ENCODE measurements around the gene USP3.

DNA sequence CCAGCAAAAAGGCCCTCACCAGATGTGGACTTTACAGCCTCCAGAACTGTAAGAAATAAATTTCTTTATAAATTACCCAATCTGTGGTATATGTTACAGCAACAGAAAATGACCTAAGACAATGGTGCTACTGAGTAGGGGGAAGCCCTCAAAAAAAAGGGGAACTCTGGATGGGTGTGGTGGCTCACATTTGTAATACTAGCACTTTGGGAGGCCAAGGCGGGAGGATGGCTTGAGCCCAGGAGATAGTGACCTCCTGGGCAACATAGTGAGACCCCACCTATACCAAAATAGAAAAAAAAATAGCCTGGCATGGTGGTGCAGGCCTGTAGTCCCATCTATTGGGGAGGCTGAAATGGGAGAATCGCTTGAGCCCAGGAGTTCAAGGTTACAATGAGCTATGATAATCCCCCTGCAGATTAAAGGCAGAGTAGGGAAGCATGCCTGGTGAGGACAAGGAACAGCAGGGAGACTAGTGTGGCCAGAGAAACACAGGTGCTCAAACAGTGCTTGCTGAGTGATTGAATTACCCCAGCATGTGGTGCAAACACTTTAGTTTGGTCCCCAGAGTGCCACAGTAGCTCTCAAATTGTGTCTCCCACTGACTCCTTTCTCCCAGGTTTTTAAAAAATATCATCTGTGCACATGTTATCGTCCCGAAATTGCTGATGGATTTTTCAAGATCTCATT lies 13.9 kb upstream of the USP3 start:
- TF ChIP-seq NR3C1 (CRISPR knock-in tag; IDR thresholded peaks at IDR 0.05) = no peak
- TF ChIP-seq, protein P1, sequence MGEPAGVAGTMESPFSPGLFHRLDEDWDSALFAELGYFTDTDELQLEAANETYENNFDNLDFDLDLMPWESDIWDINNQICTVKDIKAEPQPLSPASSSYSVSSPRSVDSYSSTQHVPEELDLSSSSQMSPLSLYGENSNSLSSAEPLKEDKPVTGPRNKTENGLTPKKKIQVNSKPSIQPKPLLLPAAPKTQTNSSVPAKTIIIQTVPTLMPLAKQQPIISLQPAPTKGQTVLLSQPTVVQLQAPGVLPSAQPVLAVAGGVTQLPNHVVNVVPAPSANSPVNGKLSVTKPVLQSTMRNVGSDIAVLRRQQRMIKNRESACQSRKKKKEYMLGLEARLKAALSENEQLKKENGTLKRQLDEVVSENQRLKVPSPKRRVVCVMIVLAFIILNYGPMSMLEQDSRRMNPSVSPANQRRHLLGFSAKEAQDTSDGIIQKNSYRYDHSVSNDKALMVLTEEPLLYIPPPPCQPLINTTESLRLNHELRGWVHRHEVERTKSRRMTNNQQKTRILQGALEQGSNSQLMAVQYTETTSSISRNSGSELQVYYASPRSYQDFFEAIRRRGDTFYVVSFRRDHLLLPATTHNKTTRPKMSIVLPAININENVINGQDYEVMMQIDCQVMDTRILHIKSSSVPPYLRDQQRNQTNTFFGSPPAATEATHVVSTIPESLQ (CRISPR knock-in tag; IDR thresholded peaks at IDR 0.05) = no peak
- TF ChIP-seq, protein P2, sequence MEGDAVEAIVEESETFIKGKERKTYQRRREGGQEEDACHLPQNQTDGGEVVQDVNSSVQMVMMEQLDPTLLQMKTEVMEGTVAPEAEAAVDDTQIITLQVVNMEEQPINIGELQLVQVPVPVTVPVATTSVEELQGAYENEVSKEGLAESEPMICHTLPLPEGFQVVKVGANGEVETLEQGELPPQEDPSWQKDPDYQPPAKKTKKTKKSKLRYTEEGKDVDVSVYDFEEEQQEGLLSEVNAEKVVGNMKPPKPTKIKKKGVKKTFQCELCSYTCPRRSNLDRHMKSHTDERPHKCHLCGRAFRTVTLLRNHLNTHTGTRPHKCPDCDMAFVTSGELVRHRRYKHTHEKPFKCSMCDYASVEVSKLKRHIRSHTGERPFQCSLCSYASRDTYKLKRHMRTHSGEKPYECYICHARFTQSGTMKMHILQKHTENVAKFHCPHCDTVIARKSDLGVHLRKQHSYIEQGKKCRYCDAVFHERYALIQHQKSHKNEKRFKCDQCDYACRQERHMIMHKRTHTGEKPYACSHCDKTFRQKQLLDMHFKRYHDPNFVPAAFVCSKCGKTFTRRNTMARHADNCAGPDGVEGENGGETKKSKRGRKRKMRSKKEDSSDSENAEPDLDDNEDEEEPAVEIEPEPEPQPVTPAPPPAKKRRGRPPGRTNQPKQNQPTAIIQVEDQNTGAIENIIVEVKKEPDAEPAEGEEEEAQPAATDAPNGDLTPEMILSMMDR (IDR thresholded peaks at IDR 0.05 in 2 of 3, conservative IDR thresholded peaks at IDR 0.05 in 1 of 3; ENCODE audit: insufficient read depth in 2 of 3, low read depth in 1 of 3, low read length in 3 of 3) = no peak
- TF ChIP-seq, protein P3, sequence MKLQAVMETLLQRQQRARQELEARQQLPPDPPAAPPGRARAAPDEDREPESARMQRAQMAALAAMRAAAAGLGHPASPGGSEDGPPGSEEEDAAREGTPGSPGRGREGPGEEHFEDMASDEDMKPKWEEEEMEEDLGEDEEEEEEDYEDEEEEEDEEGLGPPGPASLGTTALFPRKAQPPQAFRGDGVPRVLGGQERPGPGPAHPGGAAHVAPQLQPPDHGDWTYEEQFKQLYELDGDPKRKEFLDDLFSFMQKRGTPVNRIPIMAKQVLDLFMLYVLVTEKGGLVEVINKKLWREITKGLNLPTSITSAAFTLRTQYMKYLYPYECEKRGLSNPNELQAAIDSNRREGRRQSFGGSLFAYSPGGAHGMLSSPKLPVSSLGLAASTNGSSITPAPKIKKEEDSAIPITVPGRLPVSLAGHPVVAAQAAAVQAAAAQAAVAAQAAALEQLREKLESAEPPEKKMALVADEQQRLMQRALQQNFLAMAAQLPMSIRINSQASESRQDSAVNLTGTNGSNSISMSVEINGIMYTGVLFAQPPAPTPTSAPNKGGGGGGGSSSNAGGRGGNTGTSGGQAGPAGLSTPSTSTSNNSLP (IDR thresholded peaks at IDR 0.05; ENCODE audit: borderline replicate concordance, low read depth, low read length) = no peak
- no peak for TF ChIP-seq ZNF766 (CRISPR knock-in tag; conservative IDR thresholded peaks at IDR 0.05)
- TF ChIP-seq, protein P4, sequence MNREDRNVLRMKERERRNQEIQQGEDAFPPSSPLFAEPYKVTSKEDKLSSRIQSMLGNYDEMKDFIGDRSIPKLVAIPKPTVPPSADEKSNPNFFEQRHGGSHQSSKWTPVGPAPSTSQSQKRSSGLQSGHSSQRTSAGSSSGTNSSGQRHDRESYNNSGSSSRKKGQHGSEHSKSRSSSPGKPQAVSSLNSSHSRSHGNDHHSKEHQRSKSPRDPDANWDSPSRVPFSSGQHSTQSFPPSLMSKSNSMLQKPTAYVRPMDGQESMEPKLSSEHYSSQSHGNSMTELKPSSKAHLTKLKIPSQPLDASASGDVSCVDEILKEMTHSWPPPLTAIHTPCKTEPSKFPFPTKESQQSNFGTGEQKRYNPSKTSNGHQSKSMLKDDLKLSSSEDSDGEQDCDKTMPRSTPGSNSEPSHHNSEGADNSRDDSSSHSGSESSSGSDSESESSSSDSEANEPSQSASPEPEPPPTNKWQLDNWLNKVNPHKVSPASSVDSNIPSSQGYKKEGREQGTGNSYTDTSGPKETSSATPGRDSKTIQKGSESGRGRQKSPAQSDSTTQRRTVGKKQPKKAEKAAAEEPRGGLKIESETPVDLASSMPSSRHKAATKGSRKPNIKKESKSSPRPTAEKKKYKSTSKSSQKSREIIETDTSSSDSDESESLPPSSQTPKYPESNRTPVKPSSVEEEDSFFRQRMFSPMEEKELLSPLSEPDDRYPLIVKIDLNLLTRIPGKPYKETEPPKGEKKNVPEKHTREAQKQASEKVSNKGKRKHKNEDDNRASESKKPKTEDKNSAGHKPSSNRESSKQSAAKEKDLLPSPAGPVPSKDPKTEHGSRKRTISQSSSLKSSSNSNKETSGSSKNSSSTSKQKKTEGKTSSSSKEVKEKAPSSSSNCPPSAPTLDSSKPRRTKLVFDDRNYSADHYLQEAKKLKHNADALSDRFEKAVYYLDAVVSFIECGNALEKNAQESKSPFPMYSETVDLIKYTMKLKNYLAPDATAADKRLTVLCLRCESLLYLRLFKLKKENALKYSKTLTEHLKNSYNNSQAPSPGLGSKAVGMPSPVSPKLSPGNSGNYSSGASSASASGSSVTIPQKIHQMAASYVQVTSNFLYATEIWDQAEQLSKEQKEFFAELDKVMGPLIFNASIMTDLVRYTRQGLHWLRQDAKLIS (CRISPR knock-in tag; IDR thresholded peaks at IDR 0.05) = no peak
- no peak for TF ChIP-seq NFE2 (IDR thresholded peaks at IDR 0.05; ENCODE audit: low read depth)
- no peak for TF ChIP-seq POLR2H (tag; IDR thresholded peaks at IDR 0.05; ENCODE audit: low read depth)
- TF ChIP-seq, protein P5, sequence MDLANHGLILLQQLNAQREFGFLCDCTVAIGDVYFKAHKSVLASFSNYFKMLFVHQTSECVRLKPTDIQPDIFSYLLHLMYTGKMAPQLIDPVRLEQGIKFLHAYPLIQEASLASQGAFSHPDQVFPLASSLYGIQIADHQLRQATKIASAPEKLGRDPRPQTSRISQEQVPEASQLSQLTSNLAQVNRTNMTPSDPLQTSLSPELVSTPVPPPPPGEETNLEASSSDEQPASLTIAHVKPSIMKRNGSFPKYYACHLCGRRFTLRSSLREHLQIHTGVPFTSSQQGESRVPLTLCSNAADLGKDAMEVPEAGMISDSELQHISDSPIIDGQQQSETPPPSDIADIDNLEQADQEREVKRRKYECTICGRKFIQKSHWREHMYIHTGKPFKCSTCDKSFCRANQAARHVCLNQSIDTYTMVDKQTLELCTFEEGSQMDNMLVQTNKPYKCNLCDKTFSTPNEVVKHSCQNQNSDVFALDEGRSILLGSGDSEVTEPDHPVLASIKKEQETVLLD (IDR thresholded peaks at IDR 0.05) = no peak
- TF ChIP-seq NR1H2 (CRISPR knock-in tag; IDR thresholded peaks at IDR 0.05) = no peak
- no peak for TF ChIP-seq POLR2A (conservative IDR thresholded peaks at IDR 0.05)
- TF ChIP-seq, protein P6, sequence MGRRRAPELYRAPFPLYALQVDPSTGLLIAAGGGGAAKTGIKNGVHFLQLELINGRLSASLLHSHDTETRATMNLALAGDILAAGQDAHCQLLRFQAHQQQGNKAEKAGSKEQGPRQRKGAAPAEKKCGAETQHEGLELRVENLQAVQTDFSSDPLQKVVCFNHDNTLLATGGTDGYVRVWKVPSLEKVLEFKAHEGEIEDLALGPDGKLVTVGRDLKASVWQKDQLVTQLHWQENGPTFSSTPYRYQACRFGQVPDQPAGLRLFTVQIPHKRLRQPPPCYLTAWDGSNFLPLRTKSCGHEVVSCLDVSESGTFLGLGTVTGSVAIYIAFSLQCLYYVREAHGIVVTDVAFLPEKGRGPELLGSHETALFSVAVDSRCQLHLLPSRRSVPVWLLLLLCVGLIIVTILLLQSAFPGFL (CRISPR knock-in tag; IDR thresholded peaks at IDR 0.05) = no peak
- TF ChIP-seq ZNF311 (CRISPR knock-in tag; IDR thresholded peaks at IDR 0.05) = no peak
- TF ChIP-seq, protein P7, sequence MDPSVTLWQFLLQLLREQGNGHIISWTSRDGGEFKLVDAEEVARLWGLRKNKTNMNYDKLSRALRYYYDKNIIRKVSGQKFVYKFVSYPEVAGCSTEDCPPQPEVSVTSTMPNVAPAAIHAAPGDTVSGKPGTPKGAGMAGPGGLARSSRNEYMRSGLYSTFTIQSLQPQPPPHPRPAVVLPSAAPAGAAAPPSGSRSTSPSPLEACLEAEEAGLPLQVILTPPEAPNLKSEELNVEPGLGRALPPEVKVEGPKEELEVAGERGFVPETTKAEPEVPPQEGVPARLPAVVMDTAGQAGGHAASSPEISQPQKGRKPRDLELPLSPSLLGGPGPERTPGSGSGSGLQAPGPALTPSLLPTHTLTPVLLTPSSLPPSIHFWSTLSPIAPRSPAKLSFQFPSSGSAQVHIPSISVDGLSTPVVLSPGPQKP (CRISPR knock-in tag; IDR thresholded peaks at IDR 0.05) = no peak

Data from K562 (cell line).